Heart left ventricle (tissue), 13 donors: ENCODE data around the gene CTNNA3.

ENCODE experiments used
- CTCF ChIP-seq, 12 donors: fragments of 200-600 bp; sonication (generic) in 4 of 12; IDR thresholded peaks; one replicate each; pipeline versions ENCODE4 v1.5.0 to v1.8.0; 2018 to 2022; ENCODE audit warnings: antibody characterized with exemption in 12 of 12, mild to moderate bottlenecking in 5 of 12
- POLR2A ChIP-seq, 2 donors: fragments of 450-650 bp; IDR thresholded peaks; one replicate each; pipeline ENCODE4 v1.6.1; 2017; ENCODE audit warnings: antibody characterized with exemption in 2 of 2, mild to moderate bottlenecking in 2 of 2, moderate library complexity in 2 of 2
- donor health status: ischemic (EF 13 %, LVEDD 7.1; RV severe dilation, severe dysfunction).
- donor health status: DM: no; HTN: yes; CAD: no.
- donor health status: DM: no; HTN: no; CAD: no.
- donor health status: ischemic (EF 25% LVEDD 6.9; RV normal size, moderate dysfunction).
- donor health status: ischemic (EF 25% LVEDD 5.7; RV mildly dilated, moderate dysfunction).
- donor health status: ischemic (EF 35%, LVEDD 5.7; RV mildly dilated, moderate dysfunction).
- donor health status: nonischemic (EF 11% LVEDD 7.7; RV severe dilation, severe dysfunction).
- donor health status: DM: yes; HTN: yes; CAD: no.
- donor health status: PGD.
- donor health status: ischemic (EF 29% LVEDD 5.4; RV normal size, mild dysfunction).
- donor health status: nonischemic (EF 23%, LVEDD 6.1; RV moderate dilation, normal function).

- TF ChIP-seq POLR2A (IDR thresholded peaks at IDR 0.05) (no peak), CTCF (IDR thresholded peaks at IDR 0.05) (no peak)
Observed at GRCh38 chr10:66405566-66405965, 1290.4 kb downstream of the CTNNA3 start.
